HL-60 (cell line): ENCODE results near the gene ZNF384.

Experiments
- DNase-seq, 2 experiments: peaks; one replicate each; pipeline ENCODE4 v3.0.0-alpha.2; 2010 to 2020; ENCODE audit warnings: low read depth in 1 of 2, low spot score in 1 of 2
- H3K27ac ChIP-seq: fragments of 250-450 bp; sonication (Bioruptor Pico); replicated peaks from 2 replicates; pipeline ENCODE4 v1.5.1; 2020; ENCODE audit warnings: mild to moderate bottlenecking, moderate library complexity
- H3K27me3 ChIP-seq: fragments of 250-450 bp; sonication (Bioruptor Pico); 2 replicates; pipeline ENCODE4 v1.5.1; 2021; ENCODE audit warnings: mild to moderate bottlenecking, moderate library complexity; ENCODE audit not compliant: insufficient read depth, poor library complexity, severe bottlenecking
- H3K4me3 ChIP-seq: replicated peaks from 2 replicates; pipeline ENCODE4 v1.5.1; 2011; ENCODE audit warnings: mild to moderate bottlenecking, control low read depth, low read length; ENCODE audit not compliant: insufficient read depth
- GABPA ChIP-seq: IDR thresholded peaks from 2 replicates; pipeline ENCODE4 v1.6.1; 2012; ENCODE audit warnings: low read depth
- POLR2AphosphoS5 ChIP-seq: IDR thresholded peaks from 2 replicates; pipeline ENCODE4 v1.6.1; 2012; ENCODE audit warnings: low read depth
- SPI1 ChIP-seq: IDR thresholded peaks from 2 replicates; pipeline ENCODE4 v1.6.1; 2012; ENCODE audit warnings: low read depth, mild to moderate bottlenecking, borderline replicate concordance
- TF ChIP-seq, protein P1 (sequence below): IDR thresholded peaks from one replicate; pipeline ENCODE4 v1.5.1; 2011; ENCODE audit warnings: low read length, control low read depth, inconsistent platforms; ENCODE audit not compliant: insufficient read depth
- TF ChIP-seq, protein P2 (sequence below): IDR thresholded peaks from 2 replicates; pipeline ENCODE4 v1.6.1; 2012; ENCODE audit warnings: low read depth; ENCODE audit not compliant: insufficient replicate concordance

The ZNF384 gene

GRCh38 chr12:6693832-6694355 lies 4.7 kb upstream of the ZNF384 start:
- no peaks in the 10 kb centered on the region for H3K27me3 ChIP-seq
- no peak overlapping the region for H3K4me3 ChIP-seq
- TF ChIP-seq, protein P1, sequence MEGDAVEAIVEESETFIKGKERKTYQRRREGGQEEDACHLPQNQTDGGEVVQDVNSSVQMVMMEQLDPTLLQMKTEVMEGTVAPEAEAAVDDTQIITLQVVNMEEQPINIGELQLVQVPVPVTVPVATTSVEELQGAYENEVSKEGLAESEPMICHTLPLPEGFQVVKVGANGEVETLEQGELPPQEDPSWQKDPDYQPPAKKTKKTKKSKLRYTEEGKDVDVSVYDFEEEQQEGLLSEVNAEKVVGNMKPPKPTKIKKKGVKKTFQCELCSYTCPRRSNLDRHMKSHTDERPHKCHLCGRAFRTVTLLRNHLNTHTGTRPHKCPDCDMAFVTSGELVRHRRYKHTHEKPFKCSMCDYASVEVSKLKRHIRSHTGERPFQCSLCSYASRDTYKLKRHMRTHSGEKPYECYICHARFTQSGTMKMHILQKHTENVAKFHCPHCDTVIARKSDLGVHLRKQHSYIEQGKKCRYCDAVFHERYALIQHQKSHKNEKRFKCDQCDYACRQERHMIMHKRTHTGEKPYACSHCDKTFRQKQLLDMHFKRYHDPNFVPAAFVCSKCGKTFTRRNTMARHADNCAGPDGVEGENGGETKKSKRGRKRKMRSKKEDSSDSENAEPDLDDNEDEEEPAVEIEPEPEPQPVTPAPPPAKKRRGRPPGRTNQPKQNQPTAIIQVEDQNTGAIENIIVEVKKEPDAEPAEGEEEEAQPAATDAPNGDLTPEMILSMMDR, result no peak
- no peak for TF ChIP-seq POLR2AphosphoS5
- H3K27ac ChIP-seq, result no peak overlapping the region
- DNase-seq, result no peak

DNA sequence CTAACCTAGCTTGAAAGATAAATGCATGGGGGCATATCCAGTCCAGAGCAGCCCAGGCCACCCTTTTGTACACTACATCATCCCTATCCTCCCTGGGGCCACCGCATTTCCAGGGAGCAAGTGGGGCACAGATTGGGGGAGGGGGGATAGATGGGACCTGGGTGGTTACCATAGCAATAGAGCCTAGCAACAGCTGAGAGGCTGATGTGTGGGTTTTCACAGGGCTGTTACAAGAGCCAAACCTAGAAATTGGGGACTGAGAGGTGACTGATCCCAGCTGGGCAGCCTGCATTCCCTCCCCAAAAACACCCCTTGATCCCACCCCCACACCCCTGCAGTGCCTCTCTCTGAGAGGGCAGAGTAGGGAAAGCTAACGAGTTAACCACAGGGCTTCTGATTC lies 3.7 kb upstream of the ZNF384 start:
- Histone ChIP-seq H3K4me3 (no peak overlapping the region), H3K27me3 (no peaks in the 10 kb centered on the region), H3K27ac (no peak overlapping the region)
- TF ChIP-seq SPI1, result no peak
- TF ChIP-seq, protein P1, result no peak
- TF ChIP-seq POLR2AphosphoS5, result no peak
- TF ChIP-seq, protein P2, sequence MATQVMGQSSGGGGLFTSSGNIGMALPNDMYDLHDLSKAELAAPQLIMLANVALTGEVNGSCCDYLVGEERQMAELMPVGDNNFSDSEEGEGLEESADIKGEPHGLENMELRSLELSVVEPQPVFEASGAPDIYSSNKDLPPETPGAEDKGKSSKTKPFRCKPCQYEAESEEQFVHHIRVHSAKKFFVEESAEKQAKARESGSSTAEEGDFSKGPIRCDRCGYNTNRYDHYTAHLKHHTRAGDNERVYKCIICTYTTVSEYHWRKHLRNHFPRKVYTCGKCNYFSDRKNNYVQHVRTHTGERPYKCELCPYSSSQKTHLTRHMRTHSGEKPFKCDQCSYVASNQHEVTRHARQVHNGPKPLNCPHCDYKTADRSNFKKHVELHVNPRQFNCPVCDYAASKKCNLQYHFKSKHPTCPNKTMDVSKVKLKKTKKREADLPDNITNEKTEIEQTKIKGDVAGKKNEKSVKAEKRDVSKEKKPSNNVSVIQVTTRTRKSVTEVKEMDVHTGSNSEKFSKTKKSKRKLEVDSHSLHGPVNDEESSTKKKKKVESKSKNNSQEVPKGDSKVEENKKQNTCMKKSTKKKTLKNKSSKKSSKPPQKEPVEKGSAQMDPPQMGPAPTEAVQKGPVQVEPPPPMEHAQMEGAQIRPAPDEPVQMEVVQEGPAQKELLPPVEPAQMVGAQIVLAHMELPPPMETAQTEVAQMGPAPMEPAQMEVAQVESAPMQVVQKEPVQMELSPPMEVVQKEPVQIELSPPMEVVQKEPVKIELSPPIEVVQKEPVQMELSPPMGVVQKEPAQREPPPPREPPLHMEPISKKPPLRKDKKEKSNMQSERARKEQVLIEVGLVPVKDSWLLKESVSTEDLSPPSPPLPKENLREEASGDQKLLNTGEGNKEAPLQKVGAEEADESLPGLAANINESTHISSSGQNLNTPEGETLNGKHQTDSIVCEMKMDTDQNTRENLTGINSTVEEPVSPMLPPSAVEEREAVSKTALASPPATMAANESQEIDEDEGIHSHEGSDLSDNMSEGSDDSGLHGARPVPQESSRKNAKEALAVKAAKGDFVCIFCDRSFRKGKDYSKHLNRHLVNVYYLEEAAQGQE, result no peak
- no peak for TF ChIP-seq GABPA
- DNase-seq, result no peak

- peak in 1 of 2 experiments; percentile 30 for DNase-seq
- H3K4me3 ChIP-seq, result no peak overlapping the region
- H3K27ac ChIP-seq, result no peak overlapping the region
- TF ChIP-seq, protein P2, result no peak
- TF ChIP-seq, protein P1, result no peak
- TF ChIP-seq SPI1, result no peak
- TF ChIP-seq POLR2AphosphoS5, result no peak
- no peak for TF ChIP-seq GABPA
- H3K27me3 ChIP-seq, result no peaks in the 10 kb centered on the region
Measured at GRCh38 chr12:6691473-6691872, 2.3 kb upstream of the ZNF384 start.

DNA sequence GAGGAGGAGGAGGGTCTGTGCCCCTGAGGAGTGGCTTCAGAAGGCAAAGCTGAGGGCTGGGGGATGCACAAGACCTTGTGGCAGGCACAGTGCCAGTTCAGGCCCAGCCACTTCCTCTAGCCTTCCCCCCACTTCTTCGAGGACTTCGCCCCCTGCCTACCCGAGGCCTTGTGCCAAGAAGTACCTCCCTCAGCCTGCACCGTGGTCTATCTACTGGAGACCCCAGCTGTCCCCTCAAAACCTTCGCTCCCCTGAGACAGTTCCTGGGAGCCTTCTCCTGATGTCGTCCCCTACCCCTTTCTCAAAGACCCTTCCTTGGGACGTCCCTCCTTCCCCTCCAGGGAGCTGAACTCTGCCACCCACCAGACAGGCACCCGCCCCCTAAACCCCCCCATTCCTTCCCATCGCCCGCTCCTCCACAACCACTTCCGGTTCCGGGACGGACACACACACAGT lies 604 bp downstream of the ZNF384 start:
- peak in 1 of 2 experiments; percentile 58 for DNase-seq
- Histone ChIP-seq H3K27me3 (no peaks in the 10 kb centered on the region), H3K4me3 (peak overlapping the region; percentile 70), H3K27ac (peak overlapping the region; percentile 97)
- TF ChIP-seq SPI1 (peak; percentile 38; the same call in 1 of the 2 replicates), POLR2AphosphoS5 (no peak), GABPA (peak; percentile 75; the same call in 1 of the 2 replicates)
